H9 (cell line): ENCODE data around the gene PIGK. TPM values are rescaled to one million over a fixed set of nuclear protein-coding genes. Genes with fewer than 3 reads are reported as not detected.

ENCODE experiments used
- DNase-seq: peaks from one replicate; pipeline ENCODE4 v3.0.0-alpha.2; 2017
- H2AFZ ChIP-seq: one replicate; pipeline ENCODE4 v1.6.1; 2013; ENCODE audit warnings: mild to moderate bottlenecking, low read length, control low read depth, moderate library complexity
- H2AK5ac ChIP-seq: 2 replicates; pipeline ENCODE4 v1.6.1; 2013; ENCODE audit warnings: low read length, control low read depth, mixed read lengths; ENCODE audit not compliant: insufficient read length
- H2BK120ac ChIP-seq: one replicate; pipeline ENCODE4 v1.6.1; 2013; ENCODE audit warnings: low read depth, mild to moderate bottlenecking, low read length, control low read depth, inconsistent platforms; ENCODE audit not compliant: poor library complexity, severe bottlenecking
- H2BK12ac ChIP-seq: 2 replicates; pipeline ENCODE4 v1.6.1; 2013; ENCODE audit warnings: low read length, control low read depth, mixed read lengths, low read depth; ENCODE audit not compliant: insufficient read length
- H2BK15ac ChIP-seq: 2 replicates; pipeline ENCODE4 v1.6.1; 2013; ENCODE audit warnings: low read depth, low read length, control low read depth
- H2BK20ac ChIP-seq: one replicate; pipeline ENCODE4 v1.6.1; 2013; ENCODE audit warnings: low read depth, mild to moderate bottlenecking, low read length, control low read depth, inconsistent platforms; ENCODE audit not compliant: poor library complexity, severe bottlenecking
- H2BK5ac ChIP-seq: 2 replicates; pipeline ENCODE4 v1.6.1; 2013; ENCODE audit warnings: low read length, control low read depth, mixed read lengths; ENCODE audit not compliant: insufficient read length
- H3K14ac ChIP-seq: 2 replicates; pipeline ENCODE4 v1.6.1; 2013; ENCODE audit warnings: low read length, control low read depth; ENCODE audit not compliant: insufficient read depth
- H3K18ac ChIP-seq: 2 replicates; pipeline ENCODE4 v1.6.1; 2013; ENCODE audit warnings: low read depth, mild to moderate bottlenecking, mixed read lengths, low read length, control low read depth; ENCODE audit not compliant: insufficient read length
- H3K23ac ChIP-seq: 2 replicates; pipeline ENCODE4 v1.6.1; 2013; ENCODE audit warnings: low read length, control low read depth, mixed read lengths, low read depth; ENCODE audit not compliant: insufficient read length
- H3K23me2 ChIP-seq: 2 replicates; pipeline ENCODE4 v1.6.1; 2013; ENCODE audit warnings: low read depth, mild to moderate bottlenecking, mixed read lengths, low read length, control low read depth; ENCODE audit not compliant: insufficient read length, poor library complexity, severe bottlenecking
- H3K27ac ChIP-seq: 2 replicates; pipeline ENCODE4 v1.5.1; 2013; ENCODE audit warnings: low read length, control low read depth, mixed read lengths, low read depth; ENCODE audit not compliant: insufficient read length
- H3K27me3 ChIP-seq: 2 replicates; pipeline ENCODE4 v1.6.1; 2013; ENCODE audit warnings: low read length, control low read depth, inconsistent platforms; ENCODE audit not compliant: insufficient read depth
- H3K4ac ChIP-seq: 2 replicates; pipeline ENCODE4 v1.6.1; 2013; ENCODE audit warnings: low read depth, mild to moderate bottlenecking, control low read depth, inconsistent platforms, low read length, moderate library complexity
- H3K4me1 ChIP-seq: 2 replicates; pipeline ENCODE4 v1.6.1; 2013; ENCODE audit warnings: low read length, control low read depth, inconsistent platforms; ENCODE audit not compliant: insufficient read depth
- H3K4me2 ChIP-seq: 2 replicates; pipeline ENCODE4 v1.6.1; 2013; ENCODE audit warnings: low read length, control low read depth, mixed read lengths; ENCODE audit not compliant: insufficient read length, insufficient read depth
- H3K56ac ChIP-seq: 2 replicates; pipeline ENCODE4 v1.6.1; 2013; ENCODE audit warnings: low read depth, mild to moderate bottlenecking, mixed read lengths, low read length, control low read depth; ENCODE audit not compliant: insufficient read length
- H3K79me1 ChIP-seq: 2 replicates; pipeline ENCODE4 v1.6.1; 2013; ENCODE audit warnings: low read depth, mild to moderate bottlenecking, moderate library complexity, low read length, control low read depth, inconsistent platforms; ENCODE audit not compliant: insufficient read depth, poor library complexity, severe bottlenecking
- H3K79me2 ChIP-seq: 2 replicates; pipeline ENCODE4 v1.6.1; 2013; ENCODE audit warnings: low read length, control low read depth, inconsistent platforms; ENCODE audit not compliant: insufficient read depth
- H3K9ac ChIP-seq: 2 replicates; pipeline ENCODE4 v1.6.1; 2013; ENCODE audit warnings: low read length, control low read depth, mixed read lengths; ENCODE audit not compliant: insufficient read length; ENCODE audit errors: extremely low read depth
- H3K9me3 ChIP-seq: one replicate; pipeline ENCODE4 v1.6.1; 2013; ENCODE audit warnings: low read depth, low read length, inconsistent platforms; ENCODE audit not compliant: control insufficient read depth
- H3T11ph ChIP-seq: one replicate; pipeline ENCODE4 v1.6.1; 2013; ENCODE audit warnings: mild to moderate bottlenecking, low read length, control low read depth, inconsistent platforms
- H4K20me1 ChIP-seq: one replicate; pipeline ENCODE4 v1.6.1; 2013; ENCODE audit not compliant: control insufficient read depth, insufficient read length, insufficient read depth
- H4K5ac ChIP-seq: 2 replicates; pipeline ENCODE4 v1.6.1; 2013; ENCODE audit warnings: low read depth, mild to moderate bottlenecking, mixed read lengths, low read length, control low read depth; ENCODE audit not compliant: insufficient read length
- H4K8ac ChIP-seq: replicated peaks from 2 replicates; pipeline ENCODE4 v1.6.1; 2013; ENCODE audit warnings: low read length, control low read depth, mixed read lengths, low read depth; ENCODE audit not compliant: insufficient read length
- H4K91ac ChIP-seq: 2 replicates; pipeline ENCODE4 v1.6.1; 2013; ENCODE audit warnings: low read depth, mild to moderate bottlenecking, moderate library complexity, mixed read lengths, low read length, control low read depth; ENCODE audit not compliant: insufficient read length
- H3K27ac Mint-ChIP-seq, 3 experiments: 2 replicates in 2 of 3; 3 replicates in 1 of 3; pipeline ENCODE4 v1.8.0; 2020 to 2021; ENCODE audit warnings: mixed read lengths in 3 of 3, mild to moderate bottlenecking in 1 of 3, moderate library complexity in 1 of 3
- H3K27me3 Mint-ChIP-seq: 2 replicates; pipeline ENCODE4 v1.8.0; 2021; ENCODE audit warnings: low read depth, mild to moderate bottlenecking, moderate library complexity, mixed read lengths
- H3K36me3 Mint-ChIP-seq, 3 experiments: 2 replicates in 2 of 3; 3 replicates in 1 of 3; pipeline ENCODE4 v1.8.0; 2020 to 2021; ENCODE audit warnings: low read depth in 3 of 3, mixed read lengths in 3 of 3; ENCODE audit not compliant: insufficient read depth in 1 of 3
- H3K4me1 Mint-ChIP-seq, 2 experiments: 2 replicates each; pipeline ENCODE4 v1.8.0; 2020; ENCODE audit warnings: mixed read lengths in 2 of 2
- H3K4me3 Mint-ChIP-seq, 2 experiments: 2 replicates in 1 of 2; 3 replicates in 1 of 2; pipeline ENCODE4 v1.8.0; 2020 to 2021; ENCODE audit warnings: mild to moderate bottlenecking in 2 of 2, mixed read lengths in 2 of 2, moderate library complexity in 1 of 2
- H3K9me3 Mint-ChIP-seq, 2 experiments: 2 replicates in 1 of 2; 3 replicates in 1 of 2; pipeline ENCODE4 v1.8.0; 2020; ENCODE audit warnings: mild to moderate bottlenecking in 2 of 2, mixed read lengths in 2 of 2, moderate library complexity in 1 of 2
- WGBS: extraction: QIAGEN DNeasy Blood & Tissue Kit; methylation state at CpG from one replicate; pipeline ENCODE4 v1.1.7; 2013; ENCODE audit warnings: missing lambda C conversion rate, low lambda C conversion rate, mixed read lengths; ENCODE audit not compliant: insufficient read length; ENCODE audit errors: extremely low coverage; 5-methylcytosine and 5-hydroxymethylcytosine counted together
- total RNA-seq: library from RNA; stranded (reverse); gene quantifications from 2 replicates; pipeline ENCODE4 v1.2.1, GENCODE V29; 2021
- TF ChIP-seq, protein P1 (sequence below): fragments of 200-600 bp; sonication (generic); conservative IDR thresholded peaks from 3 replicates; pipeline ENCODE4 v1.8.0; 2021; ENCODE audit warnings: antibody characterized with exemption, mild to moderate bottlenecking

Gene PIGK
- total RNA-seq, 1 experiment from 2014 or later: 22.1 TPM

DNA sequence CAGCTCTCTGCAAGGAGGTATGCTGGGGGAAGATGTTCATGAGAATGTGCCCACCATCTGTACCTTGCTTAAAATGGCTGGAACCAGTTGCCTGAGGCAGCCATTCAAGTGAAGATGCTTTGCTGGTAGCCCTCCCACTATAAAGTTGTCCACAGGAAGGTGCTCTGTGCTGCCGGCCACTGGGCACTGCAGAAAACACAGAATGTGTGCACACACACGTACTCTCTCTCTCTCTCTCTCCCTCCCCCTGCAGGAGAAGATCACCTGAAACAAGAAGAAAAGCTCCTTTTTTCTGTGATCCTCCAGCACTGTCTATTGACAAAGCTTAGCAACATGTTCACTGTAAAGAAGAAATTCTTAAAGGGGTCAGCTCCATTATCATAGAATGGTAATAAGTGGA, 134.8 kb downstream of the PIGK start:
- Histone ChIP-seq H3K9me3 (no peaks in the 10 kb centered on the region), H3K4me1 (peaks cover 6% of the 10 kb centered on the region; the same call in 1 of the 2 replicates), H2BK15ac (no peak overlapping the region), H4K5ac (no peak overlapping the region), H3K79me2 (no peaks in the 10 kb centered on the region), H2BK120ac (no peak overlapping the region), H3K4me2 (no peak overlapping the region), H2AK5ac (no peak overlapping the region), H3T11ph (no peak overlapping the region), H3K23ac (no peak overlapping the region), H2BK20ac (no peak overlapping the region), H3K79me1 (no peaks in the 10 kb centered on the region), H3K56ac (no peak overlapping the region), H4K8ac (no peak overlapping the region), H3K18ac (no peak overlapping the region), H3K9ac (no peak overlapping the region), H3K14ac (no peak overlapping the region), H2BK12ac (no peak overlapping the region), H4K20me1 (no peaks in the 10 kb centered on the region), H2BK5ac (no peak overlapping the region), H3K27me3 (no peaks in the 10 kb centered on the region), H3K27ac (no peak overlapping the region), H2AFZ (no peak overlapping the region), H3K23me2 (no peaks in the 10 kb centered on the region), H4K91ac (no peak overlapping the region), H3K4ac (no peak overlapping the region)
- WGBS: no CpG with 5 or more reads among the region's 2 CpGs
- H3K9me3 Mint-ChIP-seq: no peaks in the 10 kb centered on the region
- no peak overlapping the region for H3K4me3 Mint-ChIP-seq
- H3K27ac Mint-ChIP-seq: no peak overlapping the region
- DNase-seq: no peak
- H3K36me3 Mint-ChIP-seq: peaks cover 0 to 2% (median 0%) of the 10 kb centered on the region in 3 experiments; a peak in 3 of 7 replicates
- H3K27me3 Mint-ChIP-seq: no peaks in the 10 kb centered on the region
- H3K4me1 Mint-ChIP-seq: peaks cover 38 to 39% of the 10 kb centered on the region in 2 experiments
- TF ChIP-seq, protein P1, sequence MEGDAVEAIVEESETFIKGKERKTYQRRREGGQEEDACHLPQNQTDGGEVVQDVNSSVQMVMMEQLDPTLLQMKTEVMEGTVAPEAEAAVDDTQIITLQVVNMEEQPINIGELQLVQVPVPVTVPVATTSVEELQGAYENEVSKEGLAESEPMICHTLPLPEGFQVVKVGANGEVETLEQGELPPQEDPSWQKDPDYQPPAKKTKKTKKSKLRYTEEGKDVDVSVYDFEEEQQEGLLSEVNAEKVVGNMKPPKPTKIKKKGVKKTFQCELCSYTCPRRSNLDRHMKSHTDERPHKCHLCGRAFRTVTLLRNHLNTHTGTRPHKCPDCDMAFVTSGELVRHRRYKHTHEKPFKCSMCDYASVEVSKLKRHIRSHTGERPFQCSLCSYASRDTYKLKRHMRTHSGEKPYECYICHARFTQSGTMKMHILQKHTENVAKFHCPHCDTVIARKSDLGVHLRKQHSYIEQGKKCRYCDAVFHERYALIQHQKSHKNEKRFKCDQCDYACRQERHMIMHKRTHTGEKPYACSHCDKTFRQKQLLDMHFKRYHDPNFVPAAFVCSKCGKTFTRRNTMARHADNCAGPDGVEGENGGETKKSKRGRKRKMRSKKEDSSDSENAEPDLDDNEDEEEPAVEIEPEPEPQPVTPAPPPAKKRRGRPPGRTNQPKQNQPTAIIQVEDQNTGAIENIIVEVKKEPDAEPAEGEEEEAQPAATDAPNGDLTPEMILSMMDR: peak; percentile 17; the same call in 2 of the 3 replicates
